IMR-90 (cell line): Measurements from ENCODE around the gene AFG1L. TPM values are rescaled to one million over a fixed set of nuclear protein-coding genes. Genes with fewer than 3 reads are reported as not detected.
A peak's percentile ranks its signal among the peaks of the same experiment; 100 is the strongest.

Experiments used
- ATAC-seq: fragments of 200-7000 bp; cut with Tn5 transposase; 2 replicates; pipeline ENCODE4 v1.9.1; 2020; ENCODE audit warnings: low read depth, mild to moderate bottlenecking, moderate library complexity
- BruUV-seq: library from RNA; stranded (reverse); fragments of 400-500 nt; replicated peaks from 2 replicates; lab custom pipeline; 2021; lab: Mats Ljungman, UMichigan
- CTCF ChIA-PET: fragments of 300-600 bp; formaldehyde crosslinking; extraction: SDS; loops from one replicate; lab custom pipeline; 2021; ENCODE audit warnings: antibody characterized with exemption; lab: Yijun Ruan, JAX
- POLR2A ChIA-PET: fragments of 300-600 bp; sonication (Branson Sonifier 250); formaldehyde crosslinking; loops from one replicate; lab custom pipeline; 2022; ENCODE audit warnings: antibody characterized with exemption; ENCODE audit not compliant: unreplicated experiment; lab: Charles Lee
- DNase-seq: peaks from one replicate; pipeline ENCODE4 v3.0.0; 2013
- H2AFZ ChIP-seq: replicated peaks from 2 replicates; pipeline ENCODE3; 2013; ENCODE audit warnings: low read length, mild to moderate bottlenecking; ENCODE audit not compliant: poor library complexity
- H2AK5ac ChIP-seq: 2 replicates; pipeline ENCODE4 v1.6.1; 2013; ENCODE audit warnings: low read depth, low read length, inconsistent platforms
- H2AK9ac ChIP-seq: replicated peaks from 2 replicates; pipeline ENCODE3; 2013; ENCODE audit warnings: mild to moderate bottlenecking, low read depth, low read length, moderate library complexity; ENCODE audit not compliant: poor library complexity
- H2BK120ac ChIP-seq: 2 replicates; pipeline ENCODE4 v1.6.1; 2013; ENCODE audit warnings: low read depth, low read length, inconsistent platforms
- H2BK15ac ChIP-seq: 3 replicates; pipeline ENCODE4 v1.6.1; 2013; ENCODE audit warnings: low read depth, low read length, inconsistent platforms
- H2BK20ac ChIP-seq: 2 replicates; pipeline ENCODE4 v1.6.1; 2013; ENCODE audit warnings: low read depth, mild to moderate bottlenecking, inconsistent platforms, low read length, moderate library complexity
- H2BK5ac ChIP-seq: 2 replicates; pipeline ENCODE4 v1.6.1; 2013; ENCODE audit warnings: mild to moderate bottlenecking, low read depth, low read length, inconsistent platforms; ENCODE audit not compliant: poor library complexity, severe bottlenecking
- H3K14ac ChIP-seq: replicated peaks from 2 replicates; pipeline ENCODE4 v1.6.1; 2013; ENCODE audit warnings: low read depth, low read length, inconsistent platforms
- H3K18ac ChIP-seq: 2 replicates; pipeline ENCODE4 v1.6.1; 2013; ENCODE audit warnings: low read depth, low read length, control low read depth
- H3K23ac ChIP-seq: 2 replicates; pipeline ENCODE4 v1.6.1; 2013; ENCODE audit warnings: low read depth, low read length, inconsistent platforms
- H3K27ac ChIP-seq: 2 replicates; pipeline ENCODE4 v1.5.1; 2013; ENCODE audit warnings: mild to moderate bottlenecking, control low read depth, low read length; ENCODE audit not compliant: insufficient read depth
- H3K27me3 ChIP-seq: 2 replicates; pipeline ENCODE4 v1.6.1; 2013; ENCODE audit warnings: low read length; ENCODE audit not compliant: control insufficient read depth, insufficient read depth
- H3K36me3 ChIP-seq: 2 replicates; pipeline ENCODE4 v1.6.1; 2013; ENCODE audit warnings: low read length, mixed read lengths; ENCODE audit not compliant: control insufficient read depth, insufficient read depth
- H3K4ac ChIP-seq: 2 replicates; pipeline ENCODE4 v1.6.1; 2013; ENCODE audit warnings: low read depth, low read length, inconsistent platforms
- H3K4me1 ChIP-seq: 2 replicates; pipeline ENCODE4 v1.6.1; 2013; ENCODE audit warnings: low read length, mixed read lengths; ENCODE audit not compliant: control insufficient read depth, insufficient read depth
- H3K4me2 ChIP-seq: 2 replicates; pipeline ENCODE4 v1.6.1; 2013; ENCODE audit warnings: low read depth, mild to moderate bottlenecking, control low read depth, low read length, moderate library complexity
- H3K4me3 ChIP-seq: 2 replicates; pipeline ENCODE4 v1.5.1; 2013; ENCODE audit warnings: low read depth, mild to moderate bottlenecking, control low read depth, low read length, moderate library complexity; ENCODE audit not compliant: insufficient read depth
- H3K56ac ChIP-seq: 2 replicates; pipeline ENCODE4 v1.6.1; 2013; ENCODE audit warnings: low read length, inconsistent platforms; ENCODE audit not compliant: insufficient read depth; ENCODE audit errors: extremely low read depth
- H3K79me1 ChIP-seq, 2 experiments: 2 replicates each; pipeline ENCODE4 v1.6.1; 2013; ENCODE audit warnings: low read length in 2 of 2, inconsistent platforms in 1 of 2, low read depth in 1 of 2
- H3K9ac ChIP-seq: 2 replicates; pipeline ENCODE4 v1.6.1; 2013; ENCODE audit warnings: low read depth, low read length, control low read depth
- H3K9me1 ChIP-seq: 2 replicates; pipeline ENCODE4 v1.6.1; 2013; ENCODE audit warnings: low read length, inconsistent platforms; ENCODE audit not compliant: insufficient read depth
- H3K9me3 ChIP-seq: 2 replicates; pipeline ENCODE4 v1.6.1; 2013; ENCODE audit warnings: low read length; ENCODE audit not compliant: control insufficient read depth, insufficient read depth
- H4K20me1 ChIP-seq: 2 replicates; pipeline ENCODE4 v1.6.1; 2013; ENCODE audit warnings: low read length, inconsistent platforms; ENCODE audit not compliant: insufficient read depth
- H4K5ac ChIP-seq: 2 replicates; pipeline ENCODE4 v1.6.1; 2013; ENCODE audit warnings: mild to moderate bottlenecking, low read depth, low read length, control low read depth
- H4K8ac ChIP-seq, 2 experiments: 2 replicates each; pipeline ENCODE4 v1.6.1; 2013; ENCODE audit warnings: low read depth in 2 of 2, low read length in 2 of 2, control low read depth in 1 of 2, inconsistent platforms in 1 of 2
- H4K91ac ChIP-seq: 2 replicates; pipeline ENCODE4 v1.6.1; 2013; ENCODE audit warnings: low read depth, low read length, inconsistent platforms; ENCODE audit not compliant: insufficient read depth
- BHLHE40 ChIP-seq: fragments of 150-350 bp; IDR thresholded peaks from 2 replicates; pipeline ENCODE4 v1.6.1; 2016; ENCODE audit warnings: mild to moderate bottlenecking, low read depth, low read length
- POLR2A ChIP-seq: IDR thresholded peaks from 2 replicates; pipeline ENCODE4 v1.6.1; 2012; ENCODE audit warnings: mild to moderate bottlenecking, low read depth, low read length
- RAD21 ChIP-seq: IDR thresholded peaks from 2 replicates; pipeline ENCODE4 v1.6.1; 2012; ENCODE audit warnings: low read length, improper control_type of control experiment
- RCOR1 ChIP-seq: IDR thresholded peaks from 2 replicates; pipeline ENCODE4 v1.6.1; 2012; ENCODE audit warnings: mild to moderate bottlenecking, low read length, improper control_type of control experiment; ENCODE audit not compliant: insufficient replicate concordance
- WGBS, 2 experiments: methylation state at CpG; one replicate each; pipeline versions ENCODE4 v1.1.5 to v1.1.7; 2013; ENCODE audit warnings: missing lambda C conversion rate in 2 of 2; ENCODE audit not compliant: insufficient read length in 1 of 2; ENCODE audit errors: extremely low coverage in 2 of 2; 5-methylcytosine and 5-hydroxymethylcytosine counted together
- dilution Hi-C: fragments of 300-500 bp; cut with HindIII; formaldehyde crosslinking; loops from one replicate; pipeline ENCODE4 v1.14.3; 2018; ENCODE audit warnings: low sequenced_read_pairs; ENCODE audit not compliant: unreplicated experiment
- in situ Hi-C: fragments of 300-500 bp; cut with MboI; formaldehyde crosslinking; loops from 3 replicates; pipeline ENCODE4 v1.14.3; 2019; ENCODE audit warnings: low sequenced_read_pairs, inconsistent platforms, mixed read lengths
- intact Hi-C: fragments of 100-400 bp; cut with micrococcal nuclease; formaldehyde crosslinking; loops from 2 replicates; pipeline ENCODE4 v1.10.0; 2022
- polyA plus RNA-seq, 3 experiments: library from polyadenylated mRNA; depleted of rRNA; stranded (reverse); fragments of >200 nt; gene quantifications; 2 replicates each; pipeline ENCODE4 v1.2.3, GENCODE V29; 2012; ENCODE audit warnings: low replicate concordance in 1 of 3
- total RNA-seq: library from RNA; depleted of rRNA; stranded (reverse); fragments of >200 nt; gene quantifications from 2 replicates; pipeline ENCODE4 v1.2.3, GENCODE V29; 2012

The AFG1L gene
- total and polyA plus RNA-seq, 2 of the 4 experiments (the other 2 are of a cell fraction) = 1.0 to 2.0 TPM

- no CpG with 5 or more reads among the region's 4 CpGs for WGBS, 2 experiments
- intact Hi-C loops (no loop called here), dilution Hi-C loops (no loop called here), in situ Hi-C loops (no loop called here)
- no peaks in the 10 kb centered on the region for H3K79me1 ChIP-seq
- H3K4me2 ChIP-seq = no peak overlapping the region
- TF ChIP-seq RAD21 (no peak), POLR2A (no peak), RCOR1 (no peak), BHLHE40 (no peak)
- H2BK20ac ChIP-seq = no peak overlapping the region
- H3K18ac ChIP-seq = no peak overlapping the region
- H2AK9ac ChIP-seq = no peak overlapping the region
- H2BK120ac ChIP-seq = no peak overlapping the region
- no peaks in the 10 kb centered on the region for H3K4me1 ChIP-seq
- H3K27ac ChIP-seq = no peak overlapping the region
- H2BK5ac ChIP-seq = no peak overlapping the region
- H3K27me3 ChIP-seq = no peaks in the 10 kb centered on the region
- H3K14ac ChIP-seq = no peak overlapping the region; the same call in 1 of the 2 replicates
- H2AK5ac ChIP-seq = no peak overlapping the region
- ChIA-PET CTCF (no interaction called here), POLR2A (no interaction called here)
- DNase-seq = peak; percentile 27
- no peak overlapping the region for H3K4me3 ChIP-seq
- no peak overlapping the region for H2BK15ac ChIP-seq
- H3K9ac ChIP-seq = no peak overlapping the region
- no TSS peak for BruUV-seq
- H4K91ac ChIP-seq = no peak overlapping the region
- no peaks in the 10 kb centered on the region for H3K9me1 ChIP-seq
- no peaks in the 10 kb centered on the region for H3K36me3 ChIP-seq
- no peak overlapping the region for H2AFZ ChIP-seq
- ATAC-seq = no peak
- H3K56ac ChIP-seq = no peak overlapping the region
- H3K9me3 ChIP-seq = no peaks in the 10 kb centered on the region
- no peak overlapping the region for H3K23ac ChIP-seq
- no peak overlapping the region for H3K4ac ChIP-seq
- H4K20me1 ChIP-seq = no peaks in the 10 kb centered on the region
- H4K8ac ChIP-seq = no peak overlapping the region
- H4K5ac ChIP-seq = no peak overlapping the region
Measured at GRCh38 chr6:108452711-108453195, 157.9 kb downstream of the AFG1L start.
